B cell (primary cell): ENCODE measurements around the gene CEMIP2. TPM values are rescaled to one million over a fixed set of nuclear protein-coding genes. Genes with fewer than 3 reads are reported as not detected.
"Not testable (repeated sequence)": the region's sequence is repeated elsewhere in the genome, so short reads cannot be mapped to it uniquely, and the experiment has no call there.

ENCODE experiments used
- ATAC-seq: fragments of 200-7000 bp; cut with Tn5 transposase; one replicate; pipeline ENCODE4 v1.10.0; 2021; ENCODE audit warnings: low read depth, mild to moderate bottlenecking, moderate number of reproducible peaks, moderate library complexity
- CTCF ChIA-PET: fragments of 350-600 bp; sonication (Branson Sonifier 250); formaldehyde crosslinking; loops from one replicate; lab custom pipeline; 2021; ENCODE audit warnings: antibody characterized with exemption, inconsistent platforms; lab: Charles Lee
- POLR2A ChIA-PET: fragments of 350-600 bp; sonication (Branson Sonifier 250); formaldehyde crosslinking; loops from one replicate; lab custom pipeline; 2021; ENCODE audit warnings: antibody characterized with exemption; lab: Charles Lee
- DNase-seq: peaks from one replicate; pipeline ENCODE4 v3.0.0; 2013
- H2AFZ ChIP-seq: 2 replicates; pipeline ENCODE4 v1.6.1; 2012; ENCODE audit warnings: mild to moderate bottlenecking, low read depth, low read length; ENCODE audit not compliant: insufficient read depth, poor library complexity, severe bottlenecking
- H3K27ac ChIP-seq, 2 donors: 1 replicate in 1 of 2; 2 replicates in 1 of 2; pipeline ENCODE4 v1.5.1; 2012 to 2013; ENCODE audit warnings: low read length in 2 of 2, mild to moderate bottlenecking in 2 of 2, moderate library complexity in 1 of 2
- H3K27me3 ChIP-seq, 4 experiments: fragments of 200-600 bp in 1 of 4; sonication (generic) in 1 of 4; replicated peaks in 1 of 4; 1 replicate in 2 of 4; 2 replicates in 2 of 4; pipeline versions ENCODE4 v1.6.1 to v1.7.0; 2013 to 2016; ENCODE audit warnings: low read length in 3 of 4, mild to moderate bottlenecking in 2 of 4, mixed read lengths in 1 of 4, moderate library complexity in 1 of 4; ENCODE audit not compliant: insufficient read depth in 4 of 4, control insufficient read depth in 3 of 4; ENCODE audit errors: control extremely low read depth in 1 of 4
- H3K36me3 ChIP-seq, 2 experiments: replicated peaks in 1 of 2; 1 replicate in 1 of 2; 2 replicates in 1 of 2; pipeline versions ENCODE4 v1.6.1 to v1.7.1; 2013; ENCODE audit warnings: low read length in 1 of 2; ENCODE audit not compliant: insufficient read depth in 2 of 2, control insufficient read depth in 1 of 2; ENCODE audit errors: control extremely low read depth in 1 of 2, extremely low read depth in 1 of 2
- H3K4me1 ChIP-seq, 2 donors: fragments of 200-600 bp in 1 of 2; sonication (generic) in 1 of 2; 1 replicate in 1 of 2; 2 replicates in 1 of 2; pipeline versions ENCODE4 v1.5.1 to v1.6.1; 2013 to 2017; ENCODE audit warnings: low read length in 2 of 2; ENCODE audit not compliant: control insufficient read depth in 2 of 2, insufficient read depth in 2 of 2
- H3K4me2 ChIP-seq: replicated peaks from 2 replicates; pipeline ENCODE3; 2012; ENCODE audit warnings: mild to moderate bottlenecking, low read depth, low read length; ENCODE audit not compliant: poor library complexity, severe bottlenecking
- H3K4me3 ChIP-seq, 5 experiments: fragments of 200-600 bp in 1 of 5; sonication (generic) in 1 of 5; 1 replicate in 3 of 5; 2 replicates in 2 of 5; pipeline versions ENCODE4 v1.5.1 to v1.7.0; 2011 to 2016; ENCODE audit warnings: low read length in 4 of 5, mild to moderate bottlenecking in 4 of 5, low read depth in 2 of 5, control low read depth in 1 of 5, moderate library complexity in 1 of 5; ENCODE audit not compliant: insufficient read depth in 1 of 5; ENCODE audit errors: control extremely low read depth in 1 of 5, extremely low read depth in 1 of 5
- H3K79me2 ChIP-seq: fragments of 200-600 bp; sonication (generic); one replicate; pipeline ENCODE4 v1.6.0; 2016; ENCODE audit warnings: low read length; ENCODE audit not compliant: control insufficient read depth, insufficient read depth
- H3K9ac ChIP-seq: fragments of 200-600 bp; sonication (generic); 2 replicates; pipeline ENCODE4 v1.6.1; 2017; ENCODE audit warnings: mild to moderate bottlenecking, low read length, moderate library complexity
- H3K9me3 ChIP-seq, 3 donors: one replicate each; pipeline versions ENCODE4 v1.6.1 to v1.7.1; 2013; ENCODE audit warnings: low read length in 2 of 3; ENCODE audit not compliant: control insufficient read depth in 2 of 3, insufficient read depth in 1 of 3; ENCODE audit errors: control extremely low read depth in 1 of 3
- H4K20me1 ChIP-seq: 2 replicates; pipeline ENCODE4 v1.6.0; 2012; ENCODE audit warnings: mild to moderate bottlenecking, low read length; ENCODE audit not compliant: insufficient read depth, control insufficient read depth, poor library complexity, severe bottlenecking
- H3K27ac Mint-ChIP-seq: one replicate; pipeline ENCODE4 v1.8.0; 2021; ENCODE audit warnings: mixed read lengths
- H3K27me3 Mint-ChIP-seq: one replicate; pipeline ENCODE4 v1.8.0; 2021; ENCODE audit warnings: mixed read lengths
- H3K4me1 Mint-ChIP-seq: one replicate; pipeline ENCODE4 v1.8.0; 2021; ENCODE audit warnings: mixed read lengths
- H3K4me3 Mint-ChIP-seq: one replicate; pipeline ENCODE4 v1.8.0; 2021; ENCODE audit warnings: mixed read lengths
- H3K9me3 Mint-ChIP-seq: one replicate; pipeline ENCODE4 v1.8.0; 2022; ENCODE audit warnings: mixed read lengths; ENCODE audit not compliant: insufficient read depth
- EZH2 ChIP-seq: IDR thresholded peaks from 2 replicates; pipeline ENCODE4 v1.6.1; 2012; ENCODE audit warnings: borderline replicate concordance, low read depth, mild to moderate bottlenecking, moderate library complexity, low read length; ENCODE audit not compliant: insufficient read depth, poor library complexity, severe bottlenecking
- WGBS: methylation state at CpG from one replicate; pipeline ENCODE4 v1.1.5; 2013; ENCODE audit warnings: missing lambda C conversion rate; ENCODE audit not compliant: insufficient coverage; 5-methylcytosine and 5-hydroxymethylcytosine counted together
- intact Hi-C: fragments of 100-400 bp; cut with micrococcal nuclease; formaldehyde crosslinking; loops from one replicate; pipeline ENCODE4 v1.10.0; 2022
- polyA plus RNA-seq: library from polyadenylated mRNA; depleted of rRNA; stranded (reverse); fragments of >200 nt; gene quantifications from 2 replicates; pipeline ENCODE4 v1.2.3, GENCODE V29; 2012
- total RNA-seq, 2 donors: library from RNA; stranded (reverse); fragments of 120-200 nt in 1 of 2; gene quantifications; 1 replicate in 1 of 2; 2 replicates in 1 of 2; pipeline versions ENCODE4 v1.2.3 to v1.2.4, GENCODE V29; 2013 to 2022
- TF ChIP-seq, protein P1 (sequence below): fragments of 200-600 bp; IDR thresholded peaks from one replicate; pipeline ENCODE4 v1.8.0; 2022; ENCODE audit warnings: antibody characterized with exemption, mild to moderate bottlenecking

Gene CEMIP2
- total and polyA plus RNA-seq, 2 donors (not counting 1 experiment from before 2014, with no cell fraction given) = 35.4 to 90.6 TPM

GRCh38 chr9:71693607-71694006 is 74.7 kb downstream of the CEMIP2 start:
- DNase-seq (no peak), ATAC-seq (no peak)
- H3K36me3 ChIP-seq = peaks cover 3 to 65% of the 10 kb centered on the region in 2 experiments
- H3K4me2 ChIP-seq = no peak overlapping the region
- 100% methylated on average over 2 of the region's 3 CpGs for WGBS
- H3K9me3 ChIP-seq = no peaks in the 10 kb centered on the region
- no peaks in the 10 kb centered on the region for H3K4me1 ChIP-seq
- H2AFZ ChIP-seq = no peak overlapping the region
- Mint-ChIP-seq H3K4me3 (no peak overlapping the region), H3K27ac (no peak overlapping the region), H3K4me1 (peaks cover 3% of the 10 kb centered on the region), H3K9me3 (no peaks in the 10 kb centered on the region), H3K27me3 (no peaks in the 10 kb centered on the region)
- ChIA-PET CTCF (no interaction called here), POLR2A (no interaction called here)
- H3K79me2 ChIP-seq = no peaks in the 10 kb centered on the region
- H3K4me3 ChIP-seq = no peak overlapping the region
- TF ChIP-seq EZH2 = no peak
- no peak overlapping the region for H3K27ac ChIP-seq
- H4K20me1 ChIP-seq = no peaks in the 10 kb centered on the region
- H3K9ac ChIP-seq = no peak overlapping the region
- intact Hi-C loops = no loop called here
- no peaks in the 10 kb centered on the region for H3K27me3 ChIP-seq

DNA sequence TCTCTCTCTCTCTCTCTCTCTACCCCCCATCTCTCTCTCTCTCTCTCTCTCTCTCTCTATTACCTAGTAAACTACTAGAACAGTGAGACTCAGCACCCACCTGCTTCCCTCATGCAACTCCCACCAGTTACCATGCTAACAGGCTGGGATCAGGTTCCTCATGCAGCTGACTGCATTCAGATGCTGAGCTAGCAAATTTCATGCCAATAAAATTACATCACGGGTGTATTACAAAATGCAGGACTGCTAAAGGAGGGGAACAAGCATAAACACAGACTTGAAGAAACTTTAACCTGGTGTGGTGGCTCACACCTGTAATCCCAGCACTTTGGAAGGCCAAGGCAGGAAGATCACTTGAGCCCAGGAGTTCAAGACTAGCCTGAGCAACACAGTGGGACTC is 76.0 kb downstream of the CEMIP2 start:
- ChIA-PET CTCF (no interaction called here), POLR2A (no interaction called here)
- Histone ChIP-seq H3K9ac (no peak overlapping the region), H3K9me3 (no peaks in the 10 kb centered on the region), H3K36me3 (peaks cover 0 to 54% of the 10 kb centered on the region in 2 experiments), H3K79me2 (no peaks in the 10 kb centered on the region), H4K20me1 (no peaks in the 10 kb centered on the region), H2AFZ (no peak overlapping the region), H3K4me2 (no peak overlapping the region), H3K27me3 (no peaks in the 10 kb centered on the region), H3K4me1 (no peaks in the 10 kb centered on the region), H3K27ac (peak overlapping the region in 1 of 2 donors; percentile 23), H3K4me3 (no peak overlapping the region)
- intact Hi-C loops = no loop called here
- Mint-ChIP-seq H3K27me3 (no peaks in the 10 kb centered on the region), H3K9me3 (no peaks in the 10 kb centered on the region), H3K27ac (no peak overlapping the region), H3K4me1 (peaks cover 2% of the 10 kb centered on the region), H3K4me3 (no peak overlapping the region)
- WGBS = no CpG with 5 or more reads among the region's 1 CpG
- ATAC-seq (no peak), DNase-seq (no peak)
- TF ChIP-seq, protein P1, sequence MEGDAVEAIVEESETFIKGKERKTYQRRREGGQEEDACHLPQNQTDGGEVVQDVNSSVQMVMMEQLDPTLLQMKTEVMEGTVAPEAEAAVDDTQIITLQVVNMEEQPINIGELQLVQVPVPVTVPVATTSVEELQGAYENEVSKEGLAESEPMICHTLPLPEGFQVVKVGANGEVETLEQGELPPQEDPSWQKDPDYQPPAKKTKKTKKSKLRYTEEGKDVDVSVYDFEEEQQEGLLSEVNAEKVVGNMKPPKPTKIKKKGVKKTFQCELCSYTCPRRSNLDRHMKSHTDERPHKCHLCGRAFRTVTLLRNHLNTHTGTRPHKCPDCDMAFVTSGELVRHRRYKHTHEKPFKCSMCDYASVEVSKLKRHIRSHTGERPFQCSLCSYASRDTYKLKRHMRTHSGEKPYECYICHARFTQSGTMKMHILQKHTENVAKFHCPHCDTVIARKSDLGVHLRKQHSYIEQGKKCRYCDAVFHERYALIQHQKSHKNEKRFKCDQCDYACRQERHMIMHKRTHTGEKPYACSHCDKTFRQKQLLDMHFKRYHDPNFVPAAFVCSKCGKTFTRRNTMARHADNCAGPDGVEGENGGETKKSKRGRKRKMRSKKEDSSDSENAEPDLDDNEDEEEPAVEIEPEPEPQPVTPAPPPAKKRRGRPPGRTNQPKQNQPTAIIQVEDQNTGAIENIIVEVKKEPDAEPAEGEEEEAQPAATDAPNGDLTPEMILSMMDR = no peak
- TF ChIP-seq EZH2 = no peak

DNA sequence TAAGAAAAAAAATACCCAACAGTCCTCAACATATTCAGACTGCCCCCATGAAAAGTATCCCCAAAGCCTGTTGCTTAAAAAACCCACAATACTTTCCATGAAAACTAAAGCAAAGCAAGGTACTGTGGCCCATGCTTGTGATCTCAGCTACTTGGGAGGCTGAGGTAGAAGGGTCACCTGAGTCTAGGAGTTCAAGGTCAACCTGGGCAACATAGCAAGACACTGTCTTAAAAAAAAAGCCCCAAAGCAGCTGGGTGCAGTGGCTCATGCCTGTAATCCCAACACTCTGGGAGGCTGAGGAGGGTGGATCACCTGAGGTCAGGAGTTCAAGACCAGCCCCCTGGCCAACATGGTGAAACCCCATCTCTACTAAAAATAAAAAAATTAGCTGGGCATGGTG is 76.7 kb downstream of the CEMIP2 start:
- H3K9me3 ChIP-seq, H3K4me1 Mint-ChIP-seq, ATAC-seq, H3K4me3 Mint-ChIP-seq, H3K79me2 ChIP-seq, H3K9me3 Mint-ChIP-seq, POLR2A ChIA-PET, H3K27ac ChIP-seq, DNase-seq, CTCF ChIA-PET, H3K9ac ChIP-seq, H3K4me3 ChIP-seq, H3K4me2 ChIP-seq, H3K27me3 Mint-ChIP-seq, H3K4me1 ChIP-seq, H3K27me3 ChIP-seq, H3K27ac Mint-ChIP-seq, H4K20me1 ChIP-seq, H2AFZ ChIP-seq, intact Hi-C loops: not testable (repeated sequence)
- H3K36me3 ChIP-seq = peaks cover 0 to 47% of the 10 kb centered on the region in 2 experiments
